Left ventricle myocardium superior (tissue), 1 donor: ENCODE results near the gene BICC1. TPM values are rescaled to one million over a fixed set of nuclear protein-coding genes. Genes with fewer than 3 reads are reported as not detected.
A peak's percentile ranks its signal among the peaks of the same experiment; 100 is the strongest.

Source experiments
- ATAC-seq: fragments of 200-7000 bp; cut with Tn5 transposase; one replicate; pipeline ENCODE4 v1.9.1; 2020; ENCODE audit warnings: mild to moderate bottlenecking, moderate library complexity
- DNase-seq: peaks from one replicate; pipeline ENCODE4 v3.0.0-alpha.2; 2020
- intact Hi-C: fragments of 100-400 bp; cut with micrococcal nuclease; formaldehyde crosslinking; loops from one replicate; pipeline ENCODE4 v1.11.0; 2022
- total RNA-seq: library from RNA; stranded (reverse); fragmentation: NEBNext Ultra II Directional; extraction: Animal tissue kit (Norgen Biotek cat#: 25700); gene quantifications from one replicate; pipeline ENCODE4 v1.2.1, GENCODE V29; 2021
- donor health status: DM: no; HTN: yes; CAD: no; lungs with severe emphysema.

BICC1 gene
- total RNA-seq, 1 donor from 2014 or later, result 4.9 TPM

DNA sequence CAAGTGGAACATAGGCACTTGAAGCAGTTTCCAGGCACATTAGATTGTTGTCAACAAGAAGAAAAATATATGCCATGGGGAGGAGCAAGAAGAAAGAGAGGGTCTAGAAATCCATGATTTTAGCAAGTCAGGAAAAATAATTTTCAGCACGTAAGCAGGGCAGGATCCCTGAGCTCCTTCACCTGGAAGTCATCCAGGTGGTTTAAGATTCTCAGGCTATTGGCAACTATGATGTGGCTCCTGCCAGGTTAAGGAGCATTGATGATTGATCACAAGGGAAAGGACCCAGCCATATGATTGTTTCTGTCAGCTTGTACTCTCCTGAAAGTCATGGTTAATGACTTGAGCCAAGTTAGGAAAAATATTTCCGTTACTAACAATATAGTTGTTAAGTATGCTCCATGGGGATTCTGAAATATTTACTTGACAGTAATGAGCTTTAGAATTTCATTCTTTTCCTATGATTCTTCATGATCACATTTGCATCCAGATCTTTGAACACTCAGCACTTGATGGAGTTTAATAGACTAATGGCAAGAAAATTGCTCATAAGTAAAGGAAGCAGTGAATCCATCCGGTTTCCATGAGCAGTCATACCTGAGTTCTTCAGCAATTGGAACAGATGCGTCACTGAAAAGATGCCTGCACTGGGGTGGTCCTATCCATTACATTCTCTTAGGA, 209.1 kb downstream of the BICC1 start:
- no peak for DNase-seq
- intact Hi-C loops, result no loop called here
- ATAC-seq, result no peak

DNA sequence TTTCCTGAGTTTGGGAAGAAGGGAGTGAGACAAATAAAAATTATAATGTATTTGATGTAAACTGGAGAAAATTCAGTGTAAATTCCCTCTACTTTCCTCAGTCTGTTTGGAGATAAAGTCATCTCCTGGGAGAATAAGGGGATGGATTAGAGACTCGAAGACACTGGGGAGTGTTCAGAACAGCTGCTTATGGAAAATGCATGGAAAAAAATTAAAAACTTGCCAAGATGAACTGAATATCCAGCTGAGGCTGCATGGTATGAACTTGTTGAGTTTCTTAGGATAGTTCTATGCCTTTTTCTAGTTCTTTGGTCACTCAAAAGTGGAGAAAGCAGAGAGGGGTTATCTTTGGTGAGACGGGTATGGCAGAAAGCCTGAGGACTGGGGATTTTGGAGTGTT, 210.5 kb downstream of the BICC1 start:
- intact Hi-C loops, result no loop called here
- DNase-seq, result no peak
- ATAC-seq, result no peak

DNA sequence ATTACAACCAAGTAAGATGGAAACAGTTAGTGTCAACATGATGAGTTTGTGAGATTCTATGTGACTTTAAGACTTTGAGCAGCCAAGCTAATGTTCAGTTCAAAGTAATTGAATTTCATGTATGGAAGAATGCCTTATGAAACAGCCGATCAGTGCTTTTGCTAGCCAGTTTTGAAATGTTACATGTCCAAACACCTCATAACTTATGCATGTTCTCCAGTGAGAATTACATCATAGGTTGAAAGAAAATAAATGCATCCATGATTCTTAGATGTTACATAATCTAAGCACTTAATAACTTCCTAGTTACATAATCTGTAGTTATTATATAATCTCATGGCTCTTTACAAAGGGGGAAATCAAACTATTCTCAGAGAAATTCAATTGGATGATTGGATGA, 211.3 kb downstream of the BICC1 start:
- intact Hi-C loops, result no loop called here
- ATAC-seq (peak; percentile 27), DNase-seq (no peak)

DNA sequence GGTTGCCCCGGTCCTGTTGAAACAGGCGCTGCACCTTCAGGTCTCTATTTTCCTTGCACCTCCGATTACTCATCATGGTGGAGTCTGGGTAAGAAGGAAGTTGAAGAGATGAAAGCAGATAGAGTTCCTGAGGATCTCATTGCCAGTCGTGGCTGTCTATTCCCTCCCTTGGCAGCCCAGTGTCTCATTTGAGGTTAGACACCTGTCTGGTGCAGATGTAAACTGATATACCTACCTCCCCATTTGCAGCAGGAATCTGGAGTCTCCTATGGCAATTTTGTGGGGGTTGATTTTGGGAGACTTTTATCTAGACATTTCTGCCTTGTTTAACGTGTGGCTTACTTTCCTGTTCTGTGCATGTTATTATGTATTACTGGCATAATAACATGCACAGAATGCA, 212.1 kb downstream of the BICC1 start:
- intact Hi-C loops, result no loop called here
- DNase-seq, result no peak
- ATAC-seq, result no peak

DNA sequence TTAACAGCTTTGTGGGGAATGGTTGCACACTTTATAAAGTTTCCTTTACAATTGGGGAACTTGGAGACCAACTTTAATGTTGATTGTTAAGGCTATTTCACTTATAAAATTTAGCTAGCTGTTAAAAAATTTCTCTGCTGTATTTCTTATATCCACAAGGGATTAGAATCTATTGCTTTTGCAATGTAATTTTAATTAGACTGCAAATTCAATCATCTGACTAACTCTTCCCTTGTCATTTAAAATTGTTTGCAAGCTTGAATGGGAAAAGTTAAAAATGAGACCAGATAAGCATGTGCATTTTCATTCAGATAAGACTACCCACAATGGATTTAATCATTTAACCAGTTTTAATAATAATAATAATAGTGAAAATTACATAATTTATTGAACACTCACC, 213.2 kb downstream of the BICC1 start:
- intact Hi-C loops, result no loop called here
- ATAC-seq (no peak), DNase-seq (no peak)

DNA sequence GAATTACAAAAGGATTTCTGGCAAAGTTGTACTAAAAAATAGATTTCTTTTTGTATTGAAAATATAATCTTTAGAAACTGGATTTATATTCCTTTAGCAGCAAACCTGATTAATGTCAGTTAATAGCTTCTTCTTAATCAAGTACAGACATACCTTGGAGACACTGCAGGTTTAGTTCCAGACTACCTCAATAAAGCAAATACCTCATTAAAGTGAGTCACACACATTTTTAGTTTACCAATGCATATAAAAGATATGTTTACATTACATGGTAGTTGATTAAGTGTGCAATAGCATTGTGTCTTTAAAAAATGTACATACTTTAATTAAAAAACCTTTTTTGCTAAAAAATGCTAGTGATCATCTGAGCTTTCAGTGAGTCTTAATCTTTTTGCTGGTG, 215.0 kb downstream of the BICC1 start:
- intact Hi-C loops, result no loop called here

DNA sequence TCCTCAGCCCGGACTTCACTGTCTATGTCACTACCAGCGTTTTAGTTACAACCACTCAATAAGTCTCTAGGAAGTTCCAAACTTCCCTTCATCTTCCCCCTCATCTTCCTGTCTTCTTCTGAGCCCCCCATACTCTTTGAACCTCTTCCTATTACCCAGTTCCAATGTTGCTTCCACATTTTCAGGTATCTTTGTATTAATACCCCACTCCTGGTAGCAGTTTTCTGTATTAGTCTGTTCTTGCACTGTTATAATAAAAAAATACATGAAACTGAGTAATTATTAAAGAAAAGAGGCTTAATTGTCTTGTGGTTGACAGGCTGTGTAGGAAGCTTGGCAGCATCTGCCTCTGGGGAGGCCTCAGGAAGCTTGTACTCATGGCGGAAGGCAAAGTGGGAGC, 218.6 kb downstream of the BICC1 start:
- intact Hi-C loops, result no loop called here
- ATAC-seq (no peak), DNase-seq (no peak)

More for the DNA sequence above, 215.0 kb downstream of the BICC1 start:
- ATAC-seq (no peak), DNase-seq (no peak)

DNA sequence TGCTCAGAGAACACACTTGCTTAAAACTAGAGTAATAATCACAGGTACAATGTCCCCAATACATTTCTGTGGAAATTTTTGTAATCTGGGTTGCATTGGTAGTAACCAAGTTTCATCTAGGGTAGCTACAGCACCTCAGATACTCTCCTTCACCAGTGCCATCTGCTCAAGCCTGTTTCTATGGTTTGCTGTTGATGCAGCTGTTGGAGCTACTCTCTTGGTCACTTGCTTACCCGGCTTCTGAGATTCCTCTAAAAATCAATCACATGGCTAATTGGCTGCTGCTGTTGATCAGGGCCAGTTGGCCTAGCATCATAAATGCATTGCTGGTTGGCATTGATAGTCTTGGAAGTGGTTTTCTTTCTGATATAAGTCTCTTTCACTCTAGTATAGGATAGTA, 220.8 kb downstream of the BICC1 start:
- intact Hi-C loops, result no loop called here
- ATAC-seq (no peak), DNase-seq (no peak)

DNA sequence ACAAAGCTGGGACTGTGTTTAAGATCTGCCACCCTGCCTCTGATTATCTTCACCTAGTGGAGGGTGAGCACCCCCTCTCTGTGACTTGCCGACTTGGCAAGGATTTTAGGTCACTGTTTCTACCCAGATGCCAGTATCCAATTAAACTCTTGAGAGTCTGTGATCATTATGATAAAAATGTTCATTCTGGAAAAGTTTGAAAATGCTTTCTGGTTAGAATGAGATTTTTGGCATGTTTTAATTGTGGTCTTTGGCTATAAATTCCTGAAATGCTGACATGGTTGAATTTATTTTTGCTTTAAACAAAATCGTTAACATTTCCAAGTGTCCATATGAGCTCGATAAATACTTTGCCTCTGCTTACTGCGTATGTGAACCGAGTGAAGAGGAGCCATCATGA, 221.4 kb downstream of the BICC1 start:
- intact Hi-C loops, result no loop called here
- no peak for ATAC-seq
- no peak for DNase-seq

DNA sequence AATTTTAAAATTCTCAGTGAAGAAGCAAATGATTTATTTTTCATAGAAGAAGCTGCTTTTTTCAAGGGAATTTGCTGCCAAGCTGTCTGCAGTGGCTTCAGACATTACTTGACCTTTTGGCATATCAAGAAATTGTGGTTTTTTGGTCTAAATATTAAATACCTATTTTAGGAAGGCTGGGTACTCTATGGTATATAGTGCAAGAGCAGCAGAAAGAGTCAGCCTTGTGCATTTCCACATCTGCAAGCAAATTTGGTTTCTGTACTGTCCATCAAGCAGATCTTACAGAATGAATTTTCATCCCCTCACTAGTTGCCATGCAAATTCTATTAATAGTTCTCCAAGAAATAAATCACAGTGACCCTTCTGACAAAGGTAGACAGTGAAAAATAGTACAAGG, 222.0 kb downstream of the BICC1 start:
- ATAC-seq (no peak), DNase-seq (no peak)
- intact Hi-C loops, result no loop called here

DNA sequence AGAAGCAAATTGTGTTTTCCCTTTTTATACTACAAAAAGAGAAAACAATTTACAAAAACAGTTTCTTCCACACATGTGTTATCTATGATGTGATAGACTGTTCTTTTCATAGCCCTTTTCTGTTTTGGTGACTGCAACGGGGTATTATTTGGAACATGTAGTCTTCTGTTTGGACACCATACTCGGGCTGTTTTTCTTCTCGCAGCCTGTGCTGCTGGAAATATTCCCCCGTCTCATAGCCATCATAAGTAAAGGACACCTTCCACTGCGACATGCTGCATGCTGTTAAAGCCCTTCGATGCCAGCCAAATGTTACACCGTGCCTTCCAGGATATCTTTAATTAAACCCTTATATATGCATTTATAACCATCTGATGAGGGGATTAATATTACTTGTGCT, 222.4 kb downstream of the BICC1 start:
- intact Hi-C loops, result no loop called here
- ATAC-seq (peak; percentile 42), DNase-seq (no peak)

DNA sequence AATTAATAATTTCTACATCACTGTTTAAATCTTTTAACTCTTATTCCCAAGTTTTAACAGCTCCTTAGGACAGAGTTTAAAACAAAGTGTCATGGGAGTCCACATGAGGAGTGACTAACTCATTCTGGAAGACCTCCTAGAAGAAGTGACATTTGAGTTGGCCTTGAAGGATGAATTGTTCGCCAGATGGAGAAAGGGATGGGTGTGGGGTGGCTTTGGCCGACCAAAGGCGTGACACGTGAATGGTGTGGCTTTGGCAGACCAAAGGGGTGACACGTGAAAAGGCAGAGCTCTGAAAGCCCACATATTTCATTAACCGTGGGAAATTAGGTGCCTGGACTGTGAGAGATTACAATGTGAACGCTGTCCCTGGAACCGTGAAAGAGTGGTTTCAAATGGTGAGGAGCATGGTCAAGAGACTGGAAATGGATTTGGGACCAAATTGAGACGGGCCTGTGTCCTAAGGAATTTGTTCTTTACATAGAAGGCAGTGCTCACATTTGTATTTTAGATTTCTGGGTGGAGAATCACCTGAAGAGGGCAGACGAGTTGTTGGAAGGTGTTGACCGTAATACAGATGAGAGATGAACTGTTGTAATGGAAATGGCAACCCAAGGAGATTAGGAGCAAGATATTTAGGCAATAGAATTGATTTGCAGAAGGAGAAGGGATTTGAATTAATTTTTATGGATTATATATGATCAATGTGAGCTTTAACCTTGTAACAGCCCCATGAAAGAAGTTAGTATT, 228.1 kb downstream of the BICC1 start:
- ATAC-seq, result no peak
- DNase-seq, result no peak
- intact Hi-C loops, result no loop called here

DNA sequence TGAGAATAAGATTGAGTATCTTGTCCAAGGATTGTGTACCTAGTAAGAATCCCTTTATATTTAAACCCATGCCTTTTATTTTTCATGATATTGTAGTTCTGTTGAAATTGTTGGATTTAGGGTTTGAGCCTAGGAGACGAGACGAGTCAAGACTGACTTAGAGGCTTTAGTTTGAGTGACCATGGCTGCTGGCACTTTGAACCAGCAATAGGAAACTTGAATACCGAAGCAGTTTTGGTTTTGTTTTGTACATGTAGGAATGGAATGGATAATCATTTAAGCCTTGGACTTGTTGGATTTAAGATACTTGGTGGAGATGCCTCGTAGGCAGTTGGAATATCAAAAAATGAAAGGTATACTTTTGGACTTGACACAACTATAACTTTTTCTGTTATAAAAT, 229.0 kb downstream of the BICC1 start:
- intact Hi-C loops, result no loop called here
- ATAC-seq (no peak), DNase-seq (no peak)

DNA sequence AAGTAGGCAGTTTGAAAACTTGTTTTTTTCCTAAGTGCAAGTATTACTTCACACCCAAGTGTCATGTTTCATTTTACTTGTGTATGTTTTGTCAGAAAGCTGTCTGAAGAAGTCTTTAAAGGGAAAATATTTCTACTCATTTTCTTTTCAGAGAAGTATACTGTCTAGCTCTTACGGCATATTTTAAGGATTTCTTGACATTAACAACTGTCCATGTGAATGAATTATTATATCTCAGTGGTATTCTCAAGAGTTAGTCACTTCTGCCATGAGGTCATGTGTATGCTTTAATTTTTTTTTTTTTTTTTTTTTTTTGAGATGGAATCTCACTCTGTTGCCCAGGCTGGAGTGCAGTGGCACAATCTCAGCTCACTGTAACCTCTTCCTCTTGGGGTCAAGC, 229.5 kb downstream of the BICC1 start:
- intact Hi-C loops, result no loop called here
- no peak for DNase-seq

DNA sequence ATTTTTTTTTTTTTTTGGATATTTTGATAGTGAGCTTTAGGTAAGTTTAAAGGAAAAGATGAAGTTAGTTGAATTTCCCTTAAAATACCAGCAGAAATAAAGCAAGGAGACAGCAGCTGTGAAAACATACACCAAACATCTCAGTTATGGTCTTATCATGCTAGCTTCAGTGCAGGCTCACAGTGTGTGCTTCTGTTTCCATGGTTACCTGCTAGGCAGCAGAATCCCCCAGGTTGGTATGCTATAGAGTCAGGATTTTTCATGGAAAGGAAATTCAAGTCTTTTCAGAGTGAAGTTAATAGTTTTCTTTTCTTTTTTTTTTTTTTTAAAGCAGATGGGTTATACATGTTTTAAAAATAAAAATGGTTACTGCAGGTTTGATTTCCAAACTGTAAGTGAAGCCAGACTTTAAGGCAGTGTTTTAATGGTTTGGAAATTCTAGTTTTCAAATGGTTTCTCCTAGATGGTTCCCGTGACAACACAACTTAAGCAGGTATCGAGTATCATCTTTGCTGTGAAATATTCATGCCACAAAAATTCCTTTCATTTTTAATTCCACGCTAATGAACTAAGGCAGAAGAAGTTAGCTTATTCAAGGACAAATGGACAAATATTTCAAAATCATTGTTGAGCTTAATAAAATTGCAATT, 230.9 kb downstream of the BICC1 start:
- ATAC-seq (no peak), DNase-seq (no peak)
- intact Hi-C loops, result no loop called here

More for the DNA sequence above, 229.5 kb downstream of the BICC1 start:
- no peak for ATAC-seq

DNA sequence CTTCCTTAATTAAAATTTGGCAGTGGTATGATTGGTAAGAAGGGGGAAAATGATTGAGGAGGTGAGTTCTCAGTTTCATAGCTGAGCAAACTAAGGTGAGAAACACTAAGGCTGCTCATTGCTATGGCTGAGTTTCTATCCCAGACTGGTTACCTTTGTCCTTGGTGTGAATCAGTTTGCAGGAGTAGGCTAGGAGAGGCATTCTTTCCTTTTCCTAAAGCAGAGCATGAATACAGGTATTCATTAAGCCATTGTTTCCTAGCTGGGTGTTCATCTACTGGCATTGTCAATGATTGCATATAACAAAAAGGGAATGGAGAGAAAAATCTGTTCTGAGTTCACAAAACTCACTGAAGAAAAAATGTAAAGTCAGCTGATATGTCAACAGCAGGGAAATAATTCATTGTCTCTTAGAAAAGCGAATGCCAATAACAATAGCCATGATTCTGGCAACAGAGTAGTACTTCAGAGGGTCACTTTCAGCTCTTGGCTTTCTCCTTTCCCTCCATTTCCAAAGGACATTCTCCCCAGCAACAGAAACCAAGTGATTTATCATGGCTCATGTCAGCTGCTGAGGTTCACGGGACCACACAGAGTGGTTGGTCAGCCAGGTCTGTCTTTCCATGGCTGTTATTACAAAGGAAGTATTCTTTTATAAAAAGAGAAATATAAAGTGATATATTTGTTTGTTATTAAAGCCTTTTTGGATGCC, 234.0 kb downstream of the BICC1 start:
- intact Hi-C loops, result no loop called here
- ATAC-seq (no peak), DNase-seq (no peak)

DNA sequence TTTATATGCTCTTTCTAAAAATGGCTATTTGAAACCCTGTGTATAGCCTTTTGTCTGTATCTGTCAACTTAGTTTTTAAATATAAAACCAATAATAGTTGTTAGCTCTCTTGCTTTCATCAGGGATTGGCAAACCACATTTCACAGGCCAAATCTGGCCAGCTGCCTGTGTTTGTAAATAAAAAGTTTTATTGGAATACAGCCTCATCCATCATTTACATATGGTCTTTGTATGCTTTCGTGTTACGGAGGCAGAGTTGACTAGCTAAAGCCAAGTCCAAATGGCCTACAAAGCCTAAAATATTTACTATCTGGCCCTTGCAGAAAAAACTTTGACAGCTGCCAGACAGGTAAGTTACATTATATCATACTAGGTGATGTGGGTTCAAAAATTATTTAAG, 235.0 kb downstream of the BICC1 start:
- DNase-seq (no peak), ATAC-seq (no peak)
- intact Hi-C loops, result no loop called here

DNA sequence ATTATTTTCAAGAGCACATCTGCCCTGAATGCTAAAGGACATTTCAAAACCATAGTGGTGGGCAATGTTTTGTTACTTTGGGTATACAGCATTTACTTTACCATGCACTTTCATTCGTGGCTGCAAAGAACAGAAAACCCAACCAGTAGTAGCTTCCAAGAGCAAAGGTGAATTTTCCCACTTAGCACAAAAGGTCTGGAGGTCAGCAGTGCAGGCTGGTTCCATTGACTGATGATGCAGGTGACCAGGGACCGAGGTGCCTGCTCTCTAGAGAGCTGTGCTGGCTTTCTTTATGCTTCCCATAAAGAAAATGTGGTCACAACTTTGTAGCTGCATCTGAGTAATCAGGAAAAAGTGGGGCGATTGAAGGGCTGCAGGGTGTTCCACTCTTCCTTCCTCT, 240.0 kb downstream of the BICC1 start:
- DNase-seq (no peak), ATAC-seq (no peak)
- intact Hi-C loops, result no loop called here

DNA sequence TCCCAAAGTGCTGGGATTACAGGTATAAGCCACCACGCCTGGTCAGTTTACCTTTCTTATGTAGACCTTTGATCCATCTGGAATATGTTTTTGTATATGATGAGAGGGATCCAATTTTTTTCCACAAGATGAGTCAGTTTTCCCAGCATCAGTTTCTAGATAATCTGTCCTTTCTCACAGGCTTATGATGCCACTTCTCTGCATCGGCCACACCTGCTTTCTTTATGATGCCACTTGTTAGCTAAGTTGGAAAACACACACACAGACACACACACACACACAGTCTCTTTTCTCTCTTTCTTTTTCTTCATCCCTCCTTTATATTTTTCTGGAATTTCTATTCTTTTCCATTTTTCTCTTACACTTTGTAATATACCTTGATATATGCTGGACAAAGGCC, 240.8 kb downstream of the BICC1 start:
- DNase-seq (no peak), ATAC-seq (no peak)
- intact Hi-C loops, result no loop called here
